ENCODE results near the gene DBT.

- TF ChIP-seq CTCF (IDR thresholded peaks at IDR 0.05) (no peak), POLR2AphosphoS5 (IDR thresholded peaks at IDR 0.05) (no peak)
Observed at GRCh38 chr1:100267284-100267683, 17.6 kb upstream of the DBT start.
